ENCODE measurements around the gene CSRP3. TPM values are rescaled to one million over a fixed set of nuclear protein-coding genes. Genes with fewer than 3 reads are reported as not detected.

Gene CSRP3
- total RNA-seq, 6 donors from 2014 or later: not detected

DNA sequence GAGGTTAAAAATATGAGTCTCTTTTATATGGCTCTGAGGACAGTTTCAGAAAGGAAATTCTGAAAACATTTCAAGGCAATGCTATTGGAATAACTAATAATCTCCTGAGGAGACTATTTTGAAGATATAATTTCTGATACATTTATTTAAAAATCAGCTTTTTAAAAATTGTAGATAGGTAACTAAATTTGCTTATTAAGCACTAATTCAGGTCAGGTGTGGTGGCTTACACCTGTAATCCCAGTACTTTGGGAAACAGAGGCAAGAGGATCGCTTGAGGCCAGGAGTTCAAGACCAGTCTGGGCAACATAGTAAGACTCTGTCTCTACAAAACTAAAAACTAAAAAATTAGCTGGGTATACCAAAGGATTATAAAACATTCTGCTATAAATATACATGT, 67.8 kb downstream of the CSRP3 start:
- WGBS, 2 donors: 100% methylated on average over 1 of the region's 1 CpG
- TF ChIP-seq POLR2AphosphoS5 (IDR thresholded peaks at IDR 0.05): no peak
- TF ChIP-seq EP300 (IDR thresholded peaks at IDR 0.05): no peak
- TF ChIP-seq, protein P1, sequence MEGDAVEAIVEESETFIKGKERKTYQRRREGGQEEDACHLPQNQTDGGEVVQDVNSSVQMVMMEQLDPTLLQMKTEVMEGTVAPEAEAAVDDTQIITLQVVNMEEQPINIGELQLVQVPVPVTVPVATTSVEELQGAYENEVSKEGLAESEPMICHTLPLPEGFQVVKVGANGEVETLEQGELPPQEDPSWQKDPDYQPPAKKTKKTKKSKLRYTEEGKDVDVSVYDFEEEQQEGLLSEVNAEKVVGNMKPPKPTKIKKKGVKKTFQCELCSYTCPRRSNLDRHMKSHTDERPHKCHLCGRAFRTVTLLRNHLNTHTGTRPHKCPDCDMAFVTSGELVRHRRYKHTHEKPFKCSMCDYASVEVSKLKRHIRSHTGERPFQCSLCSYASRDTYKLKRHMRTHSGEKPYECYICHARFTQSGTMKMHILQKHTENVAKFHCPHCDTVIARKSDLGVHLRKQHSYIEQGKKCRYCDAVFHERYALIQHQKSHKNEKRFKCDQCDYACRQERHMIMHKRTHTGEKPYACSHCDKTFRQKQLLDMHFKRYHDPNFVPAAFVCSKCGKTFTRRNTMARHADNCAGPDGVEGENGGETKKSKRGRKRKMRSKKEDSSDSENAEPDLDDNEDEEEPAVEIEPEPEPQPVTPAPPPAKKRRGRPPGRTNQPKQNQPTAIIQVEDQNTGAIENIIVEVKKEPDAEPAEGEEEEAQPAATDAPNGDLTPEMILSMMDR (IDR thresholded peaks at IDR 0.05): no peak
- TF ChIP-seq POLR2A (IDR thresholded peaks at IDR 0.05): no peak
- DNase-seq: no peak
- Histone ChIP-seq H3K36me3 (no peaks in the 10 kb centered on the region), H3K4me1 (no peaks in the 10 kb centered on the region), H3K27me3 (no peaks in the 10 kb centered on the region), H3K9me3 (no peaks in the 10 kb centered on the region), H3K27ac (no peak overlapping the region), H3K4me3 (no peak overlapping the region)
- ATAC-seq (ENCODE audit: low FRiP score in 2 of 2): no peak

Other genes with a start within 250 kb of the CSRP3 start
- under 1 TPM in 1 of 6 donors, not detected in 5; 0.14 TPM for gene MRGPRX2, start 141.3 kb downstream of the CSRP3 start, total RNA-seq
- gene ZDHHC13, start 84.8 kb downstream of the CSRP3 start, total RNA-seq: 10 to 100 TPM in 4 of 6 donors, 1 to 10 TPM in 2; 6.3 to 28.6 (median 11.1) TPM
- 1 to 10 TPM in 4 of 6 donors, under 1 TPM in 2; 0.40 to 1.6 (median 1.1) TPM for gene E2F8, start 39.0 kb upstream of the CSRP3 start, total RNA-seq